Right lobe of liver (tissue), 4 donors: Measurements from ENCODE around the gene HSPA14.

Experiments used
- CTCF ChIP-seq, 4 donors: fragments of 200-600 bp in 3 of 4; fragments of 450-650 bp in 1 of 4; IDR thresholded peaks; one replicate each; pipeline versions ENCODE4 v1.5.1 to v1.8.0; 2016 to 2022; ENCODE audit warnings: antibody characterized with exemption in 4 of 4, mild to moderate bottlenecking in 2 of 4
- POLR2A ChIP-seq: fragments of 450-650 bp; IDR thresholded peaks from one replicate; pipeline ENCODE4 v1.6.1; 2017; ENCODE audit warnings: antibody characterized with exemption, mild to moderate bottlenecking
- donor health status: DM: no; HTN: no; CAD: no.
- donor health status: DM: no; HTN: no; CAD: no.
- donor health status: DM: no; HTN: yes; CAD: no.

- TF ChIP-seq CTCF (IDR thresholded peaks at IDR 0.05) = no peak
- TF ChIP-seq POLR2A = no peak
These were observed 14.1 kb downstream of the HSPA14 start for GRCh38 chr10:14852236-14852635.
